GM18499 (cell line): ENCODE results near the gene MYO1E.
"Not testable (repeated sequence)": the region's sequence is repeated elsewhere in the genome, so short reads cannot be mapped to it uniquely, and the experiment has no call there.

ENCODE experiments used
- ATAC-seq: cut with Tn5 transposase; IDR thresholded peaks from one replicate; pipeline ENCODE4 v1.9.1; 2021; ENCODE audit warnings: moderate number of reproducible peaks; ENCODE audit not compliant: insufficient read depth, unreplicated experiment

Gene MYO1E

GRCh38 chr15:59353994-59354416, 18.7 kb downstream of the MYO1E start:
- no peak for ATAC-seq

- no peak for ATAC-seq
Measured at GRCh38 chr15:59352683-59353082, 20.0 kb downstream of the MYO1E start.

- no peak for ATAC-seq
Measured at GRCh38 chr15:59352189-59352588, 20.5 kb downstream of the MYO1E start.

- ATAC-seq: no peak
Measured at GRCh38 chr15:59350421-59350732, 22.3 kb downstream of the MYO1E start.

- ATAC-seq: no peak
Measured at GRCh38 chr15:59349680-59350420, 22.8 kb downstream of the MYO1E start.

GRCh38 chr15:59347915-59348314, 24.8 kb downstream of the MYO1E start:
- ATAC-seq: no peak

GRCh38 chr15:59346951-59347350, 25.7 kb downstream of the MYO1E start:
- ATAC-seq: no peak

GRCh38 chr15:59345326-59345725, 27.3 kb downstream of the MYO1E start:
- ATAC-seq: no peak

GRCh38 chr15:59344311-59344710, 28.4 kb downstream of the MYO1E start:
- no peak for ATAC-seq

GRCh38 chr15:59340325-59340724, 32.3 kb downstream of the MYO1E start:
- ATAC-seq: no peak

GRCh38 chr15:59339252-59339672, 33.4 kb downstream of the MYO1E start:
- no peak for ATAC-seq

- no peak for ATAC-seq
Measured at GRCh38 chr15:59338414-59338813, 34.3 kb downstream of the MYO1E start.

- not testable (repeated sequence) for ATAC-seq
Measured at GRCh38 chr15:59336725-59337124, 35.9 kb downstream of the MYO1E start.

GRCh38 chr15:59335207-59335786, 37.4 kb downstream of the MYO1E start:
- no peak for ATAC-seq

GRCh38 chr15:59334076-59334415, 38.6 kb downstream of the MYO1E start:
- ATAC-seq: no peak

- no peak for ATAC-seq
Measured at GRCh38 chr15:59333401-59334075, 39.1 kb downstream of the MYO1E start.

- ATAC-seq: no peak
Measured at GRCh38 chr15:59332009-59332408, 40.7 kb downstream of the MYO1E start.

GRCh38 chr15:59330649-59331048, 42.0 kb downstream of the MYO1E start:
- no peak for ATAC-seq

GRCh38 chr15:59329570-59330350, 42.9 kb downstream of the MYO1E start:
- no peak for ATAC-seq

- ATAC-seq: no peak
Measured at GRCh38 chr15:59329091-59329490, 43.6 kb downstream of the MYO1E start.

GRCh38 chr15:59327942-59328341, 44.7 kb downstream of the MYO1E start:
- ATAC-seq: no peak
